ENCODE results near the gene CAPN1. TPM values are rescaled to one million over a fixed set of nuclear protein-coding genes. Genes with fewer than 3 reads are reported as not detected.
"Not testable (repeated sequence)": the region's sequence is repeated elsewhere in the genome, so short reads cannot be mapped to it uniquely, and the experiment has no call there.

CAPN1 gene
- total RNA-seq, 2 donors from 2014 or later, result 142 to 144 TPM

- intact Hi-C loops (cut with DNase I), result no loop called here
- no peak for DNase-seq (ENCODE audit: low spot score)
Observed at GRCh38 chr11:65241134-65241533, 59.4 kb downstream of the CAPN1 start.

GRCh38 chr11:65241692-65242091, 60.0 kb downstream of the CAPN1 start:
- intact Hi-C loops (cut with DNase I), result no loop called here
- DNase-seq (ENCODE audit: low spot score), result no peak

- intact Hi-C loops (cut with DNase I), result no loop called here
- peak; percentile 25 for DNase-seq (ENCODE audit: low spot score)
Observed at GRCh38 chr11:65242389-65242788, 60.7 kb downstream of the CAPN1 start.

GRCh38 chr11:65243797-65244196, 62.1 kb downstream of the CAPN1 start:
- peak; percentile 35 for DNase-seq (ENCODE audit: low spot score)

GRCh38 chr11:65245046-65245445, 63.3 kb downstream of the CAPN1 start:
- intact Hi-C loops (cut with DNase I), result not testable (repeated sequence)
- DNase-seq (ENCODE audit: low spot score), result peak; percentile 3

More at GRCh38 chr11:65243797-65244196, 62.1 kb downstream of the CAPN1 start:
- intact Hi-C loops (cut with DNase I), result no loop called here

- DNase-seq (ENCODE audit: low spot score), result peak; percentile 60
- intact Hi-C loops (cut with DNase I), result no loop called here
Observed at GRCh38 chr11:65246506-65246905, 64.8 kb downstream of the CAPN1 start.

GRCh38 chr11:65248184-65248710, 66.5 kb downstream of the CAPN1 start:
- intact Hi-C loops (cut with DNase I), result not testable (repeated sequence)

GRCh38 chr11:65251476-65251875, 69.7 kb downstream of the CAPN1 start:
- intact Hi-C loops (cut with DNase I), result no loop called here
- no peak for DNase-seq (ENCODE audit: low spot score)

More at GRCh38 chr11:65248184-65248710, 66.5 kb downstream of the CAPN1 start:
- peak; percentile 23 for DNase-seq (ENCODE audit: low spot score)

GRCh38 chr11:65254724-65255123, 73.0 kb downstream of the CAPN1 start:
- intact Hi-C loops (cut with DNase I), result no loop called here
- no peak for DNase-seq (ENCODE audit: low spot score)

- no peak for DNase-seq (ENCODE audit: low spot score)
- intact Hi-C loops (cut with DNase I), result no loop called here
Observed at GRCh38 chr11:65258988-65259387, 77.3 kb downstream of the CAPN1 start.

GRCh38 chr11:65260302-65260701, 78.6 kb downstream of the CAPN1 start:
- intact Hi-C loops (cut with DNase I), result no loop called here
- DNase-seq (ENCODE audit: low spot score), result no peak

GRCh38 chr11:65260756-65261590, 79.2 kb downstream of the CAPN1 start:
- DNase-seq (ENCODE audit: low spot score), result no peak
- intact Hi-C loops (cut with DNase I), result no loop called here

Other genes starting within 250 kb of the CAPN1 start
- not detected for gene GPHA2, start 246.0 kb upstream of the CAPN1 start, total RNA-seq
- not detected for gene MAJIN, start 209.8 kb upstream of the CAPN1 start, total RNA-seq
- gene BATF2, start 185.0 kb upstream of the CAPN1 start, total RNA-seq, result 1 to 10 TPM; 1.7 to 1.8 TPM
- gene ARL2, start 167.8 kb upstream of the CAPN1 start, total RNA-seq, result 10 to 100 TPM; 81.9 to 88.2 TPM
- gene SNX15, start 154.5 kb upstream of the CAPN1 start, total RNA-seq, result 10 to 100 TPM; 17.4 to 21.1 TPM
- 1 to 10 TPM; 5.5 to 5.8 TPM for gene SAC3D1, start 140.7 kb upstream of the CAPN1 start, total RNA-seq
- 10 to 100 TPM; 15.4 to 18.6 TPM for gene NAALADL1, start 123.4 kb upstream of the CAPN1 start, total RNA-seq
- 1 to 10 TPM in 1 of 2 donors, under 1 TPM in 1; 0.67 to 1.6 TPM for gene CDCA5, start 97.9 kb upstream of the CAPN1 start, total RNA-seq
- 10 to 100 TPM; 26.9 to 27.6 TPM for gene ZFPL1, start 97.7 kb upstream of the CAPN1 start, total RNA-seq
- 100 to 1,000 TPM; 103 to 107 TPM for gene VPS51, start 85.7 kb upstream of the CAPN1 start, total RNA-seq
- gene TM7SF2, start 70.1 kb upstream of the CAPN1 start, total RNA-seq, result 1 to 10 TPM; 3.1 to 4.0 TPM
- 1 to 10 TPM; 6.0 to 6.3 TPM for gene ZNHIT2, start 64.2 kb upstream of the CAPN1 start, total RNA-seq
- gene FAU, start 59.8 kb upstream of the CAPN1 start, total RNA-seq, result 100 to 1,000 TPM; 725 to 753 TPM
- gene MRPL49, start 59.6 kb upstream of the CAPN1 start, total RNA-seq, result 10 to 100 TPM; 34.1 to 39.3 TPM
- 10 to 100 TPM; 52.7 to 57.0 TPM for gene SYVN1, start 47.4 kb upstream of the CAPN1 start, total RNA-seq
- not detected for gene SPDYC, start 11.7 kb upstream of the CAPN1 start, total RNA-seq
- 1 to 10 TPM; 6.0 to 6.1 TPM for gene POLA2, start 80.0 kb downstream of the CAPN1 start, total RNA-seq
- gene CDC42EP2, start 132.9 kb downstream of the CAPN1 start, total RNA-seq, result 10 to 100 TPM; 15.7 to 16.2 TPM
- gene DPF2, start 151.9 kb downstream of the CAPN1 start, total RNA-seq, result 10 to 100 TPM; 38.2 to 55.6 TPM
- not detected for gene TIGD3, start 172.8 kb downstream of the CAPN1 start, total RNA-seq
- gene SLC25A45, start 200.7 kb downstream of the CAPN1 start, total RNA-seq, result 1 to 10 TPM; 6.1 to 9.6 TPM
- 10 to 100 TPM; 19.0 to 20.7 TPM for gene FRMD8, start 204.7 kb downstream of the CAPN1 start, total RNA-seq
- gene NEAT1, start 240.9 kb downstream of the CAPN1 start, total RNA-seq, result 1,000 to 10,000 TPM in 1 of 2 donors, 100 to 1,000 TPM in 1; 742 to 1,004 TPM

Measured in posterior vena cava (tissue), 2 donors.